Fibroblast of pulmonary artery (primary cell): ENCODE results near the gene SCP2.
A peak's percentile ranks its signal among the peaks of the same experiment; 100 is the strongest.

Source experiments
- DNase-seq: peaks from one replicate; pipeline ENCODE4 v3.0.0-alpha.2; 2010; ENCODE audit warnings: low read depth
- H3K4me3 ChIP-seq: replicated peaks from 2 replicates; pipeline ENCODE4 v1.5.1; 2011; ENCODE audit warnings: low read depth, mild to moderate bottlenecking, control low read depth, low read length, moderate library complexity
- CTCF ChIP-seq: IDR thresholded peaks from 2 replicates; pipeline ENCODE4 v1.5.1; 2011; ENCODE audit warnings: mild to moderate bottlenecking, control low read depth, low read length, inconsistent platforms; ENCODE audit errors: missing control alignments

The SCP2 gene

GRCh38 chr1:53048960-53049573 lies 122.0 kb downstream of the SCP2 start:
- DNase-seq: no peak
- H3K4me3 ChIP-seq: no peak overlapping the region
- no peak for TF ChIP-seq CTCF

GRCh38 chr1:53049574-53049967 lies 122.5 kb downstream of the SCP2 start:
- TF ChIP-seq CTCF: no peak
- no peak overlapping the region for H3K4me3 ChIP-seq
- DNase-seq: no peak

- H3K4me3 ChIP-seq: no peak overlapping the region
- no peak for TF ChIP-seq CTCF
- no peak for DNase-seq
Measured at GRCh38 chr1:53050310-53050709, 123.2 kb downstream of the SCP2 start.

- TF ChIP-seq CTCF: no peak
- no peak overlapping the region for H3K4me3 ChIP-seq
- DNase-seq: no peak
Measured at GRCh38 chr1:53051676-53052075, 124.6 kb downstream of the SCP2 start.

- TF ChIP-seq CTCF: no peak
- H3K4me3 ChIP-seq: no peak overlapping the region
- DNase-seq: peak; percentile 16
Measured at GRCh38 chr1:53057127-53057526, 130.1 kb downstream of the SCP2 start.

DNA sequence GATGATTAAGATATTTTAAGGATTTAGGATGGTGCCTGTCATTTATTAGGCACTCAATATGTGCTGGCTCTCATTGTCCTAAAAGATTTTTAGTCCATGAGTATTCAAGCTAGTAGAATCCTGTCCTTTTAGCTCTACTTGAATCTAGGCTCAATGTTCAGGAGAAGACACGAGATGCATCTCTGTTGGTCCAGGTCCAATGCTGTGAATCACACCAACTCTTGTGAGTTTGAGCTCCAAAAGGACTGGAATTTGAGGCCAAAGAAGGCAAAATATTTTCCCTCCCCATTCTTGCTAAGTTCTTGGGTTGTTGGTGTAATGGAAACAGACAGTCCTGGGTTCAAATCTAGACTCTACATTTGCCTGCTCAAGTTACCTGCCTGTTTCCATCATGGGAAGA lies 133.5 kb downstream of the SCP2 start:
- no peak overlapping the region for H3K4me3 ChIP-seq
- TF ChIP-seq CTCF: no peak
- peak; percentile 62 for DNase-seq

- DNase-seq: peak; percentile 34
- no peak for TF ChIP-seq CTCF
- H3K4me3 ChIP-seq: peak overlapping the region; percentile 64
Measured at GRCh38 chr1:53061123-53061858, 134.2 kb downstream of the SCP2 start.
